H1 (cell line): ENCODE measurements around the gene CCNG2.

Source experiments
- CTCF ChIP-seq, 3 experiments: IDR thresholded peaks; 1 replicate in 2 of 3; 2 replicates in 1 of 3; pipeline versions ENCODE4 v1.5.1 to v1.6.1; 2011; ENCODE audit warnings: low read length in 3 of 3, mild to moderate bottlenecking in 3 of 3, inconsistent platforms in 2 of 3, low read depth in 1 of 3, moderate library complexity in 1 of 3; ENCODE audit not compliant: insufficient read depth in 1 of 3; ENCODE audit errors: control extremely low read depth in 1 of 3
- FOSL1 ChIP-seq: IDR thresholded peaks from 2 replicates; pipeline ENCODE4 v1.6.1; 2011; ENCODE audit warnings: mild to moderate bottlenecking, low read depth, low read length, moderate library complexity; ENCODE audit not compliant: insufficient read depth
- HDAC2 ChIP-seq, 2 experiments: fragments of 300-600 bp in 1 of 2; sonication (generic) in 1 of 2; IDR thresholded peaks; 2 replicates each; pipeline ENCODE4 v1.6.1; 2011 to 2012; ENCODE audit warnings: low read depth in 2 of 2, low read length in 2 of 2, mild to moderate bottlenecking in 2 of 2, moderate library complexity in 2 of 2, borderline replicate concordance in 1 of 2, inconsistent platforms in 1 of 2
- KDM5A ChIP-seq: fragments of 200-600 bp; IDR thresholded peaks from 2 replicates; pipeline ENCODE4 v1.7.1; 2012; ENCODE audit warnings: mild to moderate bottlenecking, low read length, inconsistent platforms, mixed read lengths
- PHF8 ChIP-seq: fragments of 200-600 bp; sonication (generic); conservative IDR thresholded peaks from 2 replicates; pipeline ENCODE4 v1.7.1; 2012; ENCODE audit warnings: low read depth, mild to moderate bottlenecking, inconsistent platforms, low read length, moderate library complexity
- RAD21 ChIP-seq, 2 experiments: IDR thresholded peaks in 1 of 2; conservative IDR thresholded peaks in 1 of 2; 2 replicates each; pipeline ENCODE4 v1.6.1; 2011; ENCODE audit warnings: low read depth in 2 of 2, low read length in 2 of 2, improper control_type of control experiment in 1 of 2, inconsistent platforms in 1 of 2, mild to moderate bottlenecking in 1 of 2, moderate library complexity in 1 of 2
- RNF2 ChIP-seq: fragments of 200-900, 300-1000 bp; sonication (generic); IDR thresholded peaks from 2 replicates; pipeline ENCODE4 v1.7.1; 2016; ENCODE audit warnings: borderline replicate concordance, low read depth, mild to moderate bottlenecking, antibody characterized with exemption, low read length; ENCODE audit not compliant: poor library complexity, severe bottlenecking; ENCODE audit errors: missing control alignments
- USF2 ChIP-seq: IDR thresholded peaks from 2 replicates; pipeline ENCODE4 v1.6.1; 2011; ENCODE audit warnings: low read length, improper control_type of control experiment

- TF ChIP-seq CTCF (IDR thresholded peaks at IDR 0.05; ENCODE audit: control extremely low read depth in 1 of 3, insufficient read depth in 1 of 3, low read depth in 1 of 3, low read length in 3 of 3) (no peak), RAD21 (IDR thresholded peaks at IDR 0.05 in 1 of 2, conservative IDR thresholded peaks at IDR 0.05 in 1 of 2; ENCODE audit: low read depth in 2 of 2, low read length in 2 of 2) (no peak), PHF8 (no peak), KDM5A (no peak), USF2 (no peak), FOSL1 (no peak), HDAC2 (IDR thresholded peaks at IDR 0.05; ENCODE audit: borderline replicate concordance in 1 of 2, low read depth in 2 of 2, low read length in 2 of 2) (no peak), RNF2 (no peak)
These were observed 42.7 kb downstream of the CCNG2 start for GRCh38 chr4:77199701-77200100.
